ENCODE results near the gene BTNL2.
"Not testable (repeated sequence)": the region's sequence is repeated elsewhere in the genome, so short reads cannot be mapped to it uniquely, and the experiment has no call there.

BTNL2 gene

GRCh38 chr6:32370505-32370904 is 36.5 kb downstream of the BTNL2 start:
- no peak for DNase-seq

DNA sequence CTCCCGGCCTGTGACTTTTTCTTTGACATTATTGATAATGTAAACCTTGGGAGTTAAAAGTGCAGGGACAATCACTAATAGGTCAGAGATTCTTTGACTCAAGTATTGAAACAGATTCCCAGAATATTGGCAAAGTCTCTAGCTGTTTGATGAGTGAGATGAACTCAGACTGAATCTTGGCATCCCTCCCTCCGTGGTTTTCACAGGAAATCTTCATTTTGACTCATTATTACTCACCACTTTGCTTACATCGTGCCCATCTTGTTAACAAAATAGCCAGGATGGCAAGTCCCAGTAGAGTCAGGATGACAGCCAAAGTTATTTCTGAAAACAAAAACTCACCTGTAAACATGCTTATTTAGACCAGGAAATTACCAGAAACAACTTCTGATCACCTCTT is 37.3 kb downstream of the BTNL2 start:
- no peak for DNase-seq

GRCh38 chr6:32367644-32368043 is 39.3 kb downstream of the BTNL2 start:
- no peak for DNase-seq

- not testable (repeated sequence) for DNase-seq
Measured at GRCh38 chr6:32359225-32359624, 47.8 kb downstream of the BTNL2 start.

GRCh38 chr6:32358548-32358947 is 48.4 kb downstream of the BTNL2 start:
- DNase-seq, result not testable (repeated sequence)

DNA sequence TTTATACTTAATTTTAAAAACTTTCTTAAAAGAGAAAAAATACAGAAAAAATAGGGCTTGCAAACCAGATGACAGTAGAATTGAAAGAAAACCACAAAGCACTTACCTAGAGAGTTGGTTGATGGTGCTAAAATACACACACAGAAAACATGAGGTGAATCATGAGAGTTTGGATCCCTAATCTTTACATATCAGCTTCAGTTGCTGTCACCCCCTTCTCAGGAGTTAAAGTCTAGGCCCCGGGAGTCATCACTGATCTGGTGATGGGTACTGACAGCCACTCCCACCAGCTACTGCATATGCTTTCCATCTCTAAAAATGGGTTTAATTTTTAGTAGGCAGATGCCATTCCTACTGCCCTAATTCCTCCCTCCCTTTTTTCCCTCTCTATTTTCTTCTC is 52.0 kb downstream of the BTNL2 start:
- DNase-seq, result no peak

DNA sequence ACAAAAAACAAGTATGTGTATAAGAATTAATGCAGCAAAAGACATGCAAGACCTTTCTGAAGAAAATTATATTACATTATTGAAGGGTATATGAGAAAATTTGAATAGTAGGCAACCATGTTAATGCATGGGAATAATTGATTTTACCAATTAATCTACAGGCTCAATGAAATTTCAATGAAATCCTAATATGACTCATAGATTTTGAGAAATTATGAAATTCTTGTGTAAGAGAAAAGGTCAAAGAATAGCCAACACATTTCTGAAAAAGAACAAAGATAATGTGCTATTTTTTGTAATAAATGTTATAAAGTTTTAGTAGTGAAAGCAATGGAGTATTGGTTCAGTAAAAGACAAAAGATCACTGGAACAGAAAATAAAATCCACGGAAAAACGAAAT is 53.6 kb downstream of the BTNL2 start:
- no peak for DNase-seq
